ENCODE data around the gene NELFB.

Gene NELFB

GRCh38 chr9:137267933-137268355 is 12.8 kb downstream of the NELFB start:
- DNase-seq (ENCODE audit: low read depth in 1 of 2, low spot score in 1 of 2): no peak

GRCh38 chr9:137268538-137269201 is 13.5 kb downstream of the NELFB start:
- no peak for DNase-seq (ENCODE audit: low read depth in 1 of 2, low spot score in 1 of 2)

- DNase-seq (ENCODE audit: low read depth in 1 of 2, low spot score in 1 of 2): no peak
Measured at GRCh38 chr9:137269231-137269772, 14.2 kb downstream of the NELFB start.

GRCh38 chr9:137270929-137271695 is 16.0 kb downstream of the NELFB start:
- no peak for DNase-seq (ENCODE audit: low read depth in 1 of 2, low spot score in 1 of 2)

GRCh38 chr9:137271696-137272076 is 16.6 kb downstream of the NELFB start:
- no peak for DNase-seq (ENCODE audit: low read depth in 1 of 2, low spot score in 1 of 2)

GRCh38 chr9:137272241-137273094 is 17.3 kb downstream of the NELFB start:
- no peak for DNase-seq (ENCODE audit: low read depth in 1 of 2, low spot score in 1 of 2)

GRCh38 chr9:137273095-137273490 is 18.0 kb downstream of the NELFB start:
- no peak for DNase-seq (ENCODE audit: low read depth in 1 of 2, low spot score in 1 of 2)

GRCh38 chr9:137273611-137274320 is 18.6 kb downstream of the NELFB start:
- no peak for DNase-seq (ENCODE audit: low read depth in 1 of 2, low spot score in 1 of 2)

- DNase-seq (ENCODE audit: low read depth in 1 of 2, low spot score in 1 of 2): no peak
Measured at GRCh38 chr9:137275203-137275587, 20.1 kb downstream of the NELFB start.

GRCh38 chr9:137275588-137276472 is 20.7 kb downstream of the NELFB start:
- no peak for DNase-seq (ENCODE audit: low read depth in 1 of 2, low spot score in 1 of 2)

GRCh38 chr9:137276473-137277328 is 21.6 kb downstream of the NELFB start:
- DNase-seq (ENCODE audit: low read depth in 1 of 2, low spot score in 1 of 2): no peak

GRCh38 chr9:137277329-137278041 is 22.4 kb downstream of the NELFB start, which contains the start of gene TOR4A:
TOR4A (plus strand) TSS chr9:137277726; CDS start chr9:137278690, 964 bp downstream.
- no peak for DNase-seq (ENCODE audit: low read depth in 1 of 2, low spot score in 1 of 2)

GRCh38 chr9:137278061-137278701 is 23.1 kb downstream of the NELFB start:
- DNase-seq (ENCODE audit: low read depth in 1 of 2, low spot score in 1 of 2): no peak

- DNase-seq (ENCODE audit: low read depth in 1 of 2, low spot score in 1 of 2): no peak
Measured at GRCh38 chr9:137278721-137279711, 23.9 kb downstream of the NELFB start.

GRCh38 chr9:137279741-137280473 is 24.8 kb downstream of the NELFB start:
- DNase-seq (ENCODE audit: low read depth in 1 of 2, low spot score in 1 of 2): no peak

All from stimulated activated CD4-positive, alpha-beta T cell treated with anti-CD3 and anti-CD28 coated beads, Interleukin-15, amount 100 ng/mL, for 1 hour (primary cell).